Amygdala (tissue), 56 donors: Measurements from ENCODE around the gene GNA12.
"Not testable (repeated sequence)": the region's sequence is repeated elsewhere in the genome, so short reads cannot be mapped to it uniquely, and the experiment has no call there.

Source experiments
- DNase-seq, 56 donors: peaks; one replicate each; lab custom pipeline; 2025; lab: John Stamatoyannopoulos, UW

GNA12 gene

DNA sequence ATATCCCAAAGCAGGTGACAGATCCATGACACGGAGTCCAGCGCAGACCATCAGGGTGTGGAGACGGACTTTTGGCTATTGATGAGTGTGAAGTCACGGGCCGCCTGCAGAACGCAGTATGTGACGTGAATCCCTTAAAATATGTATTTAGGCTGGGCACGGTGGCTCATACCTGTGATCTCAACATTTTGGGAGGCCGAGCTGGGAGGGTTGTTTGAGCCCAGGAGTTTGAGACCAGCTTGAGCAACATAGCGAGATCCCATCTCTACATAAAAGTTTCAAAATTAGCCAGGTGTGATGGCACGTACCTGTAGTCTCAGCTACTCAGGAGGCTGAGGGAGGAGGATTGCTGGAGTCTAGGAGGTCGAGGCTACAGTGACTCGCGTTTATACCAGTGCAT lies 158.0 kb downstream of the GNA12 start:
- DNase-seq, result no peak

DNA sequence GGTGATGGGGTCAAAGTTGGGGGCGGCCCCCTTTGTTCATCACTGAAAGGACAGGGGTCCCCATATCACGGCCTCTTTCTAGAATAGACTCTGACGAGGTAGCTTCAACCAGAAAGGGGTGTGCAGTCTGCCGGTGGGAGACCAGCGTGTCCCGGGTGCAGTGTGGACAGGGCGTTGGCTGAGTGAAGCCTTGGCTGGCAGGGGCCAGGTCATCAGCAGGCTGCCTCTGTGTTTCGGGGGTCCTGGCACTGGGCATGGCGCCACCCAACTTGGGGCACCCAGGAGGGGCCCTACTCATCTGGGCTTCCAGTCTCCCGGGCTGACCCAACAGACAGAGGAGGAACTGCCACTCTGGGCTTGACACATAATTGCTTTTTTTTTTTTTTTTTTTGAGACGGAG lies 159.6 kb downstream of the GNA12 start:
- DNase-seq, result no peak

- peak; percentile 22 to 98 (median 88) for DNase-seq
Observed at GRCh38 chr7:2681929-2682799, 161.9 kb downstream of the GNA12 start.

- peak in 52 of 56 donors; percentile 29 to 90 (median 66) for DNase-seq
Observed at GRCh38 chr7:2680792-2681490, 163.2 kb downstream of the GNA12 start.

DNA sequence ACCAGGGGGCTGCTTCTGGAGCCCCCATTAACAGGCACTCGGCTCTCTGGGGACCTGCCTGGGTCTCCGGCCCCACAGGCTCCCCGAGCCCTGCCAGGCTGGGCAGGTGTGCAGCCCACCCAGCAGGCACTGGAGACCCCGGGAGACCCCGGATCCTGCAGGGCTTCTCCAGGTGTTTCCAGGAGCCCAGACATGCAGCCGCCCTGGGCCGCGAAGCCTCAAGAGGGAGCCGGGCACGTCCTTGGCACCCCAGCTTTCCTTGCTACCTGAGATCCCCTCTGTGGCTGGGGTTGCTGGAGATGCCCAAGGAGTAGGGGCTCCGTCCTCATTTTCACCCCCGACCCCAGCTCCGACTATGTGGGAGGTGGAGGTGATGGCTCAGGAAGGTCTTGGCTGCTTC lies 163.9 kb downstream of the GNA12 start:
- no peak for DNase-seq

GRCh38 chr7:2679135-2680127 lies 164.7 kb downstream of the GNA12 start:
- peak in 6 of 56 donors; percentile 9 to 56 (median 35) for DNase-seq

DNA sequence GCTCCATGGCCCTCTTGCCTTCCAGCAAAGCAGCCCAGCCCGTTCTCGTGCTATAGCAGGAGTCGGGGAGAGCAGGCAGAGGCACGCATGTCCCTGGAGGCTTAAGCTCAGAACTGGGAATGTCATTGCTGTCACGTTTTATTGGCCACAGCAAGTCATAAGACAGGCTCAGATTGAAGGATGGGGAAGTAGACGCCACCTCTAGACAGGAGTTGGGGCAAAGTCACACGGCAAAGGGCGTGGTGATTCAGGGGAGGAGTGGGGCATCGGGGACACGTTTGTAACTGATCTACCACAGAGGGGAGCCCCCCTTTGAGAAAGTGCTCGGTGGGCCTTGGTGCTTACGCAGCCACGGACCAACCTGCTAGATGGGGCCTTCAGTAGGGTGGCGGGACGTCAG lies 165.7 kb downstream of the GNA12 start:
- DNase-seq, result not testable (repeated sequence)
